ENCODE results near the gene SPEM1. TPM values are rescaled to one million over a fixed set of nuclear protein-coding genes. Genes with fewer than 3 reads are reported as not detected.

SPEM1 gene
- total RNA-seq, 1 experiment from 2014 or later = not detected

GRCh38 chr17:7462474-7463371 lies 42.6 kb downstream of the SPEM1 start:
- Mint-ChIP-seq H3K4me3 (ENCODE audit: unreplicated experiment) (no peak overlapping the region), H3K27ac (ENCODE audit: low read depth, unreplicated experiment) (no peak overlapping the region), H3K27me3 (ENCODE audit: insufficient read depth, unreplicated experiment) (no peaks in the 10 kb centered on the region), H3K9me3 (ENCODE audit: unreplicated experiment) (no peaks in the 10 kb centered on the region), H3K4me1 (ENCODE audit: insufficient read depth, unreplicated experiment) (peaks cover 10% of the 10 kb centered on the region), H3K36me3 (ENCODE audit: insufficient read depth, unreplicated experiment) (peaks cover 60% of the 10 kb centered on the region)
- intact Hi-C loops (cut with micrococcal nuclease) = no loop called here
- BruUV-seq (replicated peaks) = no TSS peak
- CTCF ChIA-PET = interaction anchor here (0.6 to 1.9 kb wide), 7 partner anchors 8 to 647 kb away, joined by 3 to 8 read pairs (median 3); no protein-coding TSS in a partner anchor
- POLR2A ChIA-PET = interaction anchor here (0.7 to 4.4 kb wide), 5 partner anchors 13 to 134 kb away, joined by 3 to 18 read pairs (median 3); partner anchors contain the start of gene POLR2A
- TF ChIP-seq, protein P1, sequence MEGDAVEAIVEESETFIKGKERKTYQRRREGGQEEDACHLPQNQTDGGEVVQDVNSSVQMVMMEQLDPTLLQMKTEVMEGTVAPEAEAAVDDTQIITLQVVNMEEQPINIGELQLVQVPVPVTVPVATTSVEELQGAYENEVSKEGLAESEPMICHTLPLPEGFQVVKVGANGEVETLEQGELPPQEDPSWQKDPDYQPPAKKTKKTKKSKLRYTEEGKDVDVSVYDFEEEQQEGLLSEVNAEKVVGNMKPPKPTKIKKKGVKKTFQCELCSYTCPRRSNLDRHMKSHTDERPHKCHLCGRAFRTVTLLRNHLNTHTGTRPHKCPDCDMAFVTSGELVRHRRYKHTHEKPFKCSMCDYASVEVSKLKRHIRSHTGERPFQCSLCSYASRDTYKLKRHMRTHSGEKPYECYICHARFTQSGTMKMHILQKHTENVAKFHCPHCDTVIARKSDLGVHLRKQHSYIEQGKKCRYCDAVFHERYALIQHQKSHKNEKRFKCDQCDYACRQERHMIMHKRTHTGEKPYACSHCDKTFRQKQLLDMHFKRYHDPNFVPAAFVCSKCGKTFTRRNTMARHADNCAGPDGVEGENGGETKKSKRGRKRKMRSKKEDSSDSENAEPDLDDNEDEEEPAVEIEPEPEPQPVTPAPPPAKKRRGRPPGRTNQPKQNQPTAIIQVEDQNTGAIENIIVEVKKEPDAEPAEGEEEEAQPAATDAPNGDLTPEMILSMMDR (IDR thresholded peaks at IDR 0.05; ENCODE audit: unreplicated experiment) = no peak
- DNase-seq (ENCODE audit: unreplicated experiment) = no peak

DNA sequence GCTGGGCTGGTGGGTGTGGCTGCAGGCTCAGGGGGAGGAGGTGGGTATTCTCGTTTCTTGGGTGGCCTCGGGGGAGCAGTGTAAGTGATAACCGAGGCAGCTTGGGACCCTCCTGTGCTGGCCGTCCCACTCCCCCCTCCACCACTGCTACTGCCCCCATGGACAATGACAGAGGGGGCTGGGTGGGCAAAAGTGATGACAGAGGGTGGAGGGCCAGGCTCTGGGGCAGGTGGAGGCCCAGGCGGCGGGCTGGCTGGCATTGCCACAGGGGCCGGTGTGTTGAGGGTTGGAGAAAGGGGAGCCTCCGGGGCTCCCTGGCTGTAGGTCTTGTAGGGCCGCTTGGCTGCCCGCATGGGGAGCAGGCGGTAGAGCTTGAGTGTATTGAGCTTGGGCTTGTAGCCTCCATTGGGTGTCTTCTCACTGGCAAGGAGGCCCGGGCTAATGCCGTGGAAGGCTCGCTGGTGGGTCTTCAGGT lies 43.3 kb downstream of the SPEM1 start:
- Mint-ChIP-seq H3K27ac (ENCODE audit: low read depth, unreplicated experiment) (no peak overlapping the region), H3K36me3 (ENCODE audit: insufficient read depth, unreplicated experiment) (peaks cover 62% of the 10 kb centered on the region), H3K27me3 (ENCODE audit: insufficient read depth, unreplicated experiment) (no peaks in the 10 kb centered on the region), H3K9me3 (ENCODE audit: unreplicated experiment) (no peaks in the 10 kb centered on the region), H3K4me1 (ENCODE audit: insufficient read depth, unreplicated experiment) (peaks cover 10% of the 10 kb centered on the region), H3K4me3 (ENCODE audit: unreplicated experiment) (no peak overlapping the region)
- TF ChIP-seq, protein P1 (IDR thresholded peaks at IDR 0.05; ENCODE audit: unreplicated experiment) = no peak
- ChIA-PET POLR2A (interaction anchor here (4.4 kb wide), 1 partner anchor 21 kb away, joined by 18 read pairs; the partner anchor contains the start of gene POLR2A), CTCF (interaction anchor here (0.7 to 1.3 kb wide), 2 partner anchors 7 to 26 kb away, joined by 3 to 4 read pairs; no protein-coding TSS in a partner anchor)
- intact Hi-C loops (cut with micrococcal nuclease) = no loop called here
- BruUV-seq (replicated peaks) = no TSS peak
- no peak for DNase-seq (ENCODE audit: unreplicated experiment)

DNA sequence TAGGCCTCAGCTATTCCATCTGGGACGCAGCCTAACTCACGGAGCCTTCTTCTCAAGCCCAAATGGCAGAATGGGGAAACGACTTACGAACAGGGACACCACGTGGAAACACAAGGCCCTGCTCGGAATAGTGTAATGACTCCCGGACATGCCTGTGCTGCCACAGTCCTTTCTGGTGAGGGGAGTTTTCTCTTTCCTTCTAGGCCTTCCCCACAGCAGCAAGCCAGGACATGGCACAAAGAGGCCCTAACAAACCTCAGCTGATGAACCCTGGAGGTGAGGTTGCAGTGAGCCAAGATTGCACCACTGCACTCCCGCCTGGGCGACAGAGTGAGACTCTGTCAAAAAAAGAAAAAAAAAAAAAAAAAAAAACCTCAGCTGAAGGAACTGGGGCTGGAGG lies 44.0 kb downstream of the SPEM1 start:
- Mint-ChIP-seq H3K4me1 (ENCODE audit: insufficient read depth, unreplicated experiment) (peaks cover 10% of the 10 kb centered on the region), H3K36me3 (ENCODE audit: insufficient read depth, unreplicated experiment) (peaks cover 63% of the 10 kb centered on the region), H3K27ac (ENCODE audit: low read depth, unreplicated experiment) (no peak overlapping the region), H3K9me3 (ENCODE audit: unreplicated experiment) (no peaks in the 10 kb centered on the region), H3K4me3 (ENCODE audit: unreplicated experiment) (no peak overlapping the region), H3K27me3 (ENCODE audit: insufficient read depth, unreplicated experiment) (no peaks in the 10 kb centered on the region)
- intact Hi-C loops (cut with micrococcal nuclease) = no loop called here
- TF ChIP-seq, protein P1 (IDR thresholded peaks at IDR 0.05; ENCODE audit: unreplicated experiment) = no peak
- BruUV-seq (replicated peaks) = no TSS peak
- CTCF ChIA-PET = interaction anchor here (0.5 to 1.3 kb wide), 2 partner anchors 27 to 53 kb away, joined by 3 to 4 read pairs; no protein-coding TSS in a partner anchor
- POLR2A ChIA-PET = interaction anchor here (1.6 to 4.4 kb wide), 2 partner anchors 11 to 21 kb away, joined by 5 to 18 read pairs; partner anchors contain the start of gene POLR2A
- no peak for DNase-seq (ENCODE audit: unreplicated experiment)

All from MCF 10A (cell line).